Sigmoid colon (tissue), 4 donors: Measurements from ENCODE around the gene TNNT2.

ENCODE experiments used
- CTCF ChIP-seq, 4 experiments: fragments of 450-650 bp in 3 of 4; fragments of 200-600 bp in 1 of 4; IDR thresholded peaks; one replicate each; pipeline ENCODE4 v1.5.1; 2016 to 2019; ENCODE audit warnings: antibody characterized with exemption in 4 of 4, mild to moderate bottlenecking in 3 of 4, moderate library complexity in 2 of 4
- EP300 ChIP-seq, 4 donors: sonication (generic); formaldehyde crosslinking; IDR thresholded peaks; one replicate each; pipeline ENCODE4 v1.6.1; 2017; ENCODE audit warnings: antibody characterized with exemption in 4 of 4
- POLR2A ChIP-seq, 2 donors: fragments of 450-650 bp; IDR thresholded peaks; one replicate each; pipeline ENCODE4 v1.6.1; 2016; ENCODE audit warnings: antibody characterized with exemption in 2 of 2, mild to moderate bottlenecking in 2 of 2, moderate library complexity in 2 of 2

GRCh38 chr1:201409440-201409839 lies 32.0 kb upstream of the TNNT2 start:
- TF ChIP-seq CTCF (IDR thresholded peaks at IDR 0.05) (no peak), EP300 (IDR thresholded peaks at IDR 0.05) (no peak), POLR2A (IDR thresholded peaks at IDR 0.05) (no peak)
